SHP77 treated with DMSO at 0.1 percent for 48 hours (cell line): ENCODE data around the gene OOSP1.
"Not testable (repeated sequence)": the region's sequence is repeated elsewhere in the genome, so short reads cannot be mapped to it uniquely, and the experiment has no call there.

Experiments
- DNase-seq: peaks from one replicate; lab custom pipeline; 2025; lab: John Stamatoyannopoulos, UW

Gene OOSP1

GRCh38 chr11:59960502-59961381, 22.5 kb downstream of the OOSP1 start:
- DNase-seq: no peak

GRCh38 chr11:59962107-59962482, 23.9 kb downstream of the OOSP1 start:
- no peak for DNase-seq

- DNase-seq: no peak
Observed at GRCh38 chr11:59963733-59964132, 25.5 kb downstream of the OOSP1 start, which contains the start of gene OOSP4A. OOSP4A (plus strand) TSS chr11:59964033; CDS start chr11:59964033, 0 bp downstream.

GRCh38 chr11:59965424-59965823, 27.2 kb downstream of the OOSP1 start:
- DNase-seq: no peak

GRCh38 chr11:59966201-59966600, 28.0 kb downstream of the OOSP1 start:
- no peak for DNase-seq

GRCh38 chr11:59967677-59968394, 29.6 kb downstream of the OOSP1 start:
- no peak for DNase-seq

GRCh38 chr11:59968395-59968783, 30.2 kb downstream of the OOSP1 start:
- no peak for DNase-seq

GRCh38 chr11:59973097-59973496, 34.9 kb downstream of the OOSP1 start:
- no peak for DNase-seq

GRCh38 chr11:59981106-59981770, 43.0 kb downstream of the OOSP1 start:
- no peak for DNase-seq

GRCh38 chr11:59982037-59982436, 43.8 kb downstream of the OOSP1 start:
- DNase-seq: not testable (repeated sequence)

- DNase-seq: no peak
Observed at GRCh38 chr11:59983212-59983611, 45.0 kb downstream of the OOSP1 start.

GRCh38 chr11:59984368-59984767, 46.1 kb downstream of the OOSP1 start:
- no peak for DNase-seq

- no peak for DNase-seq
Observed at GRCh38 chr11:59990421-59990820, 52.2 kb downstream of the OOSP1 start.

GRCh38 chr11:59992425-59992824, 54.2 kb downstream of the OOSP1 start:
- no peak for DNase-seq

- no peak for DNase-seq
Observed at GRCh38 chr11:59997800-59998199, 59.6 kb downstream of the OOSP1 start.

- DNase-seq: no peak
Observed at GRCh38 chr11:59999691-60000090, 61.5 kb downstream of the OOSP1 start.

GRCh38 chr11:60003729-60004128, 65.5 kb downstream of the OOSP1 start:
- DNase-seq: no peak

GRCh38 chr11:60005360-60005759, 67.1 kb downstream of the OOSP1 start:
- DNase-seq: no peak
